GM21515 (cell line): Measurements from ENCODE around the gene RPS8.
"Not testable (repeated sequence)": the region's sequence is repeated elsewhere in the genome, so short reads cannot be mapped to it uniquely, and the experiment has no call there.

Experiments
- ATAC-seq: cut with Tn5 transposase; IDR thresholded peaks from one replicate; pipeline ENCODE4 v1.9.1; 2021; ENCODE audit not compliant: unreplicated experiment

Gene RPS8

DNA sequence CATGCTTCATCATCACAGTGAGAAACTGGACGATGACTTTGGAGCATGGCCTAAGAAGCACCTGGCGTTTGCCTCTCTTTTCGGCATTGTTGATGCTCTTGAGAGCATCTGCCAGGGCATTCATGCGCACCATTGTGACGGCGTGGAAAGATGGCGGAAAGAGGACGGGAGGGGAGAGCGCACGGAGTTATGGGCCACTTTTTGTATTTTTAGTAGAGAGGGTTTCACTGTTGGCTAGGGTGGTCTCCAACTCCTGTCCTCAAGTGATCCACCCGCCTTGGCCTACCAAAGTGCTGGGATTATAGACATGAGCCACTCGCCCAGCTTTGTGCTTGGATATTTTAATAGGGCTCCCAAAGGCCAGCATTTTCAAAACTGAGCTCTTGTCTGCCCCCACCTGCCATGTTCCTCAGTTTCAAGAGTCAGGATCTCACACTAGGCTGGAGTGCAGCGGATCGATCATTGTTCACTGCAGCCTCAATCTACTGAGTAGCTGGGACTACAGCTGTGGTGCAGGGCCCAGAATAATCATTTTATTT is 5.3 kb downstream of the RPS8 start:
- no peak for ATAC-seq

DNA sequence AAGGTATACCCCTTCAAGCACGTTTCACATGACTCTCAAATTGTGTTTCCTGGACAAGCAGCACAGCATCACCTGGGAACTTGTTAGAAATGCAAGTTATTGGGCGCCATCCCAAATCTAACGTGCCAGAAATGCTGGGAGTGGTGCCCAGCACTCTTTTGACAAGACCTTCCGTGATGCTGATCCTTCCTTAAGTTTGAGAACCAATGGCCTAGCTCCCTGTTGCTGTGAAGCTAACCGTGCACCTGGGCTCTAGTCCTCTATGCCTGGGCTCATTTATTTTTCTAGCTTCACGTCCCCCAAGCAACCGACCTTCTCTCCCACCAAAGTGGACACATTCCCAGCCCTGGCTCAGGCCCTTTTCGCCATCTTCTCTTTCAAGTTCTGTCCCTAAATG is 8.4 kb downstream of the RPS8 start:
- ATAC-seq, result no peak

DNA sequence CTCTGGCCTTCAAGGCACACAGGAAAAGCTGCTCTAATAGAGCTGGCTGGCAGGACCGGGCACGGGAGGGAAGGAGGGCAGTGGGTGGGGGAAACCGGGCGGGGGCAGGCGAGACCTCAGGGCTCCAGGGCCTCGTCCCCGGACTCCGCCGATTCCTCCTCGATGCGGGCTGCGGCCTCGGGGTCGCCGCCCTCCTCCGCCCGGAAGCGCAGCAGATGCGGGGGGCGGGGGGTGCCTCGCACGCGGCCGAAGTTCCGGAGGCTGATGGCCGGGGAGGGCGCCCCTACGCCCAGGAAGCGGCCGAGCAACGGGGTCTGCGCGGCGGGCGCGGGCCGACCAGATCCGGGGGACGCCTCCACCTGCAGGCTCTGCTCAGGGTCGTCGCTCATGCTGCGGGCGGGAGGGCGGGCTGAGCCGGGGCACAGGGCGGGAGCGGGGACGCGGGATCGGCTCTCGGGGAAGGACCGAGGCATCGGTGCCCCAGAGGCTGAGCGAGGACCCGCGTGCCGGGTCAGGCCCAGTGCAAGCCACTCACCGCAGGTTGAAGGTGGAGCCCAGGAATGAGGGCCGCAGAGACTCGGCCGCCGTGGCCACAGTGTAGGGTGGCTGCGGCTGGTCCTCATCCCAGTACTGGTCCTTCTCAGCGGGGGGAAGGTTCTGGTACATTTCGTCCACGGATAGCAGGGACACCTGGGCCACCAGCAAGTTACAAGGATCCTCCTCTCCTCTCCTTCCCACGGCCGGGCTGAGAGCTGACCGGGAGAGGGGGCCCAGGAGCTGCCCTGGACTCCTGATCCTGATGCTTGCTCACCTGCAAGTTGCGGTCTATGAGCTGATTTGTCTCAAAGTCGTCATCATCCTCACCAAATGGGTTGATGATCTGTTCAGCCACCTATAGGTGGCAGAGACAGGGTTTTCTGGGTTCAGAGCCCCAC is 9.0 kb downstream of the RPS8 start:
- ATAC-seq, result no peak

DNA sequence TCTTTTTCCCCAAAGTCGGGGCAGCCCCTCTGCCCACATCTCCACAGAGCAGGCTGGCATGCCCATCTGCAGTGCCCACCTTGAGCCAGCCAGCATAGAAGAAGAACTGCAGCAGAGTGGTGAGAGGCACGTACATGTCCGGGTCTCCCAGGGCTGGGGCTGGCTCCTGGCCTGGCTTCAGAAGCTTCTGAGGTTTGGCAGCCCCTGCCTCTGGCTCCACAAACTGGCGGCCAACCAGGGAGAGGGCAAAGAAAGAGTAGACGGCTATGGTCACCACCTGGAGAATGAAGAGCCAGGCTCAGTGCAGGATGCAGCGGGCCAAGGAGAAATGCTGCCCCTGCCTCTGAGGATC is 9.7 kb downstream of the RPS8 start:
- no peak for ATAC-seq

DNA sequence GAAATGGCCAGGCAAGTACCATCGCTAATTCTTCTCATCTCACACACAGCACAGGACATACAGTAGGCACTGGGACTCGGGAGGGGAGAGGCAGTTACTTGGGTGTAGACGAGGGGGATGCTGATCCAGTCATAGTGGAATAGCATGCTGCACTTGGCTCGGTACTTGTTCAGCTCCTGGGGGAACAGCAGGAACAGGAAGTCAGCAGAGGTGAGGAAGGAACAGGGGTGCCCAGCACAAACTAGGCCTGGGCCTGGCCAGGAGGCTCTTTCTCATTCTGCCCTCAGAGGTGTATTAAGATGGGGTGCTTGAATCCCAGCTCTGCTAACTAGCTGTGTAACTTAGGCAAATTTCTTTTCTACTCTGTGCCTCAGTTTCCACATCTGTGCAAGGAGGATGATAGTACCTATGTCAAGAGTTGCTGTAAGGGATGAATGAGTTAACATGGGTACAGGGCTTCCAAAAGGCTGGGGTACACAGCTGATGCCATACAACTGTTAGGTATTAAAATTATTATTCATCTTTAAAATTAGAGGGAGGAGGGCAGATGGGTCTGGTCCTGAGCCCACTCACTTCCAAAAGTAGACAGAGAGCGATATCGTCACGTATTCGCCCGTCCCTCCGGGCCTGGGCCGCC is 10.3 kb downstream of the RPS8 start:
- ATAC-seq, result no peak

DNA sequence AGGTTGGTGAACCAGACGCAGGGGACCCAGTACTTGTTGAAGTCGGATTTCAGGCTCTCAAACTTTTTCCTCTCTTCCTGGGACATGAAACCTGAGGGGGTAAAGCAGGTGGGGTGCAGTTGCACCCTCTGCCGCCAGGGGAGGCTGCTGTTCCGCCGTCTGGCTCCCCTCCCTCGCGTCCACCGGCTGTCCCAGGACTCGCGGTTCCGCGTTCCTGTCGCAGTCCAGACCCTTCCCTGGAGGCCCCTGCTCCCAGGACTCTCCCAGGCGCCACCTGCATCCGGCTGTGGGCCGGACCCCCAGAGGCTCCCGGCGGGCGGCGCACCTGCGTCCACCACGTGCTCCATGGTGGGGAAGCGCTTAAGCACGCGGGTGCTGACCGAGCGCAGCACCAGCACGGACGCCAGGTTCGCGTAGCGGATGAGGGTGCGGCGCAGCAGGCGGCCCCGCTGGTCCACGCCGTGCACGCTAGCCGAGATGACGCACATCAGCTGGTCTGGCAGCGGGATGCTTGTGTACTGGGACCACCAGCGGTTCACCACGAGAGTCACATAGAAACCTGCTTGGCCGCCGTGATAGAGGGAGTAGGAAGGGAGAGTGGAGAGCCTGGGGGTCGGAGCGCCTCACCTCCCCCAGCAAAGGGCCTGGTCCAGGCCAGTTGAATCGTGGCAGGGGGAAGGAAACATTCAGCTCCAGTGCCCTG is 10.9 kb downstream of the RPS8 start:
- no peak for ATAC-seq

DNA sequence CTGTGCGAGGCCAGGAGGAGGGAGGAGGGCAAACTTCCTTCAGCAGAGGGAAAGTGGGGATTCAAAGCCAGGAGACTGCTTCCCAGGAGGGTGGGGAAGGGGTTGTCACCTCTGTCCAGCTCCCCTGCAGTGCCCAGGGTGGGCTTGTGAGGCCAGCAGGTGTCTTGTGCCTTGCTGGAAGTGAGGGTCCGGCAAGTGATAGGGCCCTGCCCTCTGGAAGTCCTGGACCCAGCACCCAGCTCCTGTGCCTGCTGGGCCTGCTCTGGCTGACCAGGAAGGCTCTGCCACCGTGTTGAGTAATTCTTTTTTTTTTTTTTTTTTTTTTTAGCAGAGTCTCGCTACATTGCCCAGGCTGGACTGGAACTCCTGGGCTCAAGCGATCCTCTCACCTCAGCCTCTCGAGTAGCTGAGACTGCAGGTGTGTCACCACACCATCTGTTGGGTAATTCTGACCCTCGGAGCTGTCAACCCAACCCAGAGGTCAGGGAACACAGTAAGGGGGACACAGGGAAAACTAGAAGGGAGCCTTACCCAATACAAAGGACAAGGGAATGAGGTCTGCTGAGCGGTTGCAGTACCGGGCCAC is 11.6 kb downstream of the RPS8 start:
- ATAC-seq, result no peak

DNA sequence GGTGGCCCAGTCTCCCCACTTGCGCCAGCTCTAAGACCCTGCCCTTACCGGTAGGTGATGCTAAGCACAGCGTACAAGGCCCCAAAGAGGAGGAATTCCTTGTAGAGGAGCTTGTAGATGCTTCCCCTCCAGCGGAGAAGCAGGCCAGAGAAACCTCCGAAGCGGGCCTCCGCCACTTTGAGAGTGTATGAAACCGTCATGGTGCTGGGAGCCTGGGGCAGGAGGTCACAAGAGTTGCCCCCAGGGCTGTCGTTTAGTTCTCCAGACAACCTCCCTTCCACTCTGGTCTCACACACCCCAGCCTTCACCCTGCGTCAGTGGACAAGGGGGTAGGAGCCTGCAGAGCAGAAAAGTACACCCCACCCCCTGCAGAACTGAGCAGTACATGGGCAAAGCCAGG is 12.2 kb downstream of the RPS8 start:
- no peak for ATAC-seq

DNA sequence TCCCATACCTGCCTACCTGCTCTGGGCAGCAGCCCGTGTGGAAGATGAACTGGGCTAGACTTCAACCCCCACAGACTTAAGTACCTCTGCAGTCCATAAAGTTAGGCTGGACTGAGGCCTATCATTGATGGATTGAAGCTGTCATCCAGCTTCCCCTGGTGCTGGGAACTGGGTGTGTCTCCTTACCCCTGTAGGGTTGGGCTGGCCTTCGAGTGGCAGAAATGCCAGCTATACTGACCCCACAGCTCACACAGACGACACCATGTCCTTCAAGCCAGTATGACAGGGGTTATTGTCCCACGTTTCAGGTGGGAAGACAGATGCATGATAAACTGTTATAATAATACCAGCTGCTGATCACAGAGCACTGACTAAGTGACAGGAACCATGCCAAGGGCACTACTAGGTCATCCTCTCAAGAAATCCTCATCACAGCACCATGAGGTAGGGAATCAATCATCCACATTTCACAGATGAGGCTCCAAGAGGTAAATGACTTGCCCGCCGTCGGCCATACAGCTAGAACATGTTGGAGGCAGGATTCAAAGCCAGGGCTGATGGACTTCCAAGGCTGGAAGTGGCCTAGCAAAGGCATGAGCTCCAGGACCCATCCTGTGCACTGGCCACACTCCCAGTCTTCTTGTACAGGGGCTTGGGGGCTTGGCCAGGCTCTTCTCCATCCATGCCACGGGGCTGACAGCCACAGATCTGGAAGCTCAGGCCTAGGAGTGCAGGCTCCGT is 12.9 kb downstream of the RPS8 start, which contains the start of gene BEST4:
BEST4 (minus strand) TSS at position 51 of the 741 bp plus-strand sequence. CDS start 465 bp downstream, outside the sequence.
- no peak for ATAC-seq

DNA sequence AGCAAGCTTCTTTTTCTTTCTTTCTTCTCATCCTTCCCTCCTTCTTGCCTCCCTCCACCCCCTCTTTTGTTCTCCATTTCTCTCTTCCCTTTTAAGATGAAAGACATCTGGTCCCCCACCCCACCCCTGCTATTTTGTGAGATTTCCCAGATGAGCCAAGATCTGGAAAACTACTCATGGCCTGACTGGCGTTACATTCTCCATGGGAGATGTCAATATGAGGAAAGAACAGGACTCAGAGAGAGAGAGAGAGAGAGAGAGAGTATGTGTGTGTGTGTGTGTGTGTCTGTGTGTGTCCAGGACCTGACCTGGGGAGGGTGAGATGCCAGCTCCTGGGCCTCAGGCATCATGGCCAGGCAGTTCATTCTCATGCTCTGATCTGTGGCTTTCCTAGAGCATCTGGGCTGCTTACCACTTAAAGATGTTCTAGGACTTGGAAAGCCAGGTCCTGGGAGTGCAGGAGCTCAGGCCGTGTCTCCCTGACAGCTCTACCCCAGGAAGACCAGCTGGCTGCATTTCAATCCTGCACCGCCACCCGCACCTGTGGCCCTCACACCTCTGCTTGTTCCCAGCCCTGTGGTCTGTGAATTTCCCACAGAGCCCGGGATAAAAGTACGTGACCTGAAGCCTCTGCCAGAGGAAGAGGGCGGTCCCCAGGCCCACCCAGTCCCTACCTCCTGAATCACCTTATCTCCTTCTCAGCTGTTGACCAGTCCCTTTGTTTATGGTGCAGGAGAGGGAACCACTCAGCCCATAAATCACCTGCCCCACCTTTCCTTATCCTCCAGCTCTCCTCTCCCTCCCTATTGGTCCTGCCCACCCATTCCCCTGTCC is 15.8 kb downstream of the RPS8 start:
- no peak for ATAC-seq

DNA sequence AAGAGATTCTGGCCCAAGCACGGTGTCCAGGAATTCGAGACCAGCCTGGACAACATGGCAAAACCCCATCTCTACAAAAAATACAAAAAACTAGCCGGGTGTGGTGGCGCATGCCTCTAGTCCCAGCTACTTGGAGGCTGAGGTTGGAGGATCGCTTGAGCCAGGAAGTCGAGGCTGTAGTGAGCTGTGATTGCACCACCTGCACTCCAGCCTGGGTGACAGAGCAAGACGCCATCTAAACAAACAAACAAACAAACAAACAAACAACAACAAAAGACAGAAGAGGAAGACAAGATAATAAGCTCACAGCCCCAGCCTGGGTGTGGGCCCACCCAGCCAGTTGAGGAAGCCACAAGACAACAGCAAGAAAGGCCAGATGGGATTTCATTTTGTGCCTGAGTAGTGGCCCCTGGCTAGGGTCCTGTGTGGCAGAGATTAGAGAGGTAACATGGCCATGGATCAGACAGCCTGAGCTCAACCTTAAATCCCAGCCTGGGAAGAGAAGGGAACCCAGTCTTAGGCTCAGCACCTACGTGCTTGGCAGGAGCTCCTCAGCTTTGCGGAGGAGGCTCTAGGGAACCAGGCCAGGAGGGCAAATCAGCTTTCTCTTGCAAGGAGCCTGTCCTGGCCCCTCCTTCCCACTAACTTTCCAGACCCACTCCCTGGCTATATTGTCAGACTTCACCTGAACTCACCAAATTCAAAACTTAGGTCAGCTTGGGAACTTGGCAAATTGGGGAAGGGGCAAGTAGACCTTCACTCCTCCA is 17.6 kb downstream of the RPS8 start:
- no peak for ATAC-seq

DNA sequence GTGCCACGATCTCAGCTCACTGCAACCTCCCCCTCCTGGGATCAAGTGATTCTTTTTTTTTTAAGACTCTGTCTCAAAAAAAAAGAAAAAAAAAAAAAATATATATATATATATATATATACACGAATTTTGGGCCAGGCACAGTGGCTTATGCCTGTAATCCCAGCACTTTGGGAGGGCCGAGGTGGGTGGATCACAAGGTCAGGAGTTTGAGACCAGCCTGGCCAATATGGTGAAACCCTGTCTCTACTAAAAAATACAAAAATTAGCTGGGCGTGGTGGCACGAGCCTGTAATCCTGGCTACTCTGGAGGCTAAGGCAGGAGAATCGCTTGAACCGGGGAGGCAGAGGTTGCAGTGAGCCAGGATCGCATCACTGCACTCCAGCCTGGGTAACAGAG is 22.5 kb downstream of the RPS8 start:
- ATAC-seq, result not testable (repeated sequence)

DNA sequence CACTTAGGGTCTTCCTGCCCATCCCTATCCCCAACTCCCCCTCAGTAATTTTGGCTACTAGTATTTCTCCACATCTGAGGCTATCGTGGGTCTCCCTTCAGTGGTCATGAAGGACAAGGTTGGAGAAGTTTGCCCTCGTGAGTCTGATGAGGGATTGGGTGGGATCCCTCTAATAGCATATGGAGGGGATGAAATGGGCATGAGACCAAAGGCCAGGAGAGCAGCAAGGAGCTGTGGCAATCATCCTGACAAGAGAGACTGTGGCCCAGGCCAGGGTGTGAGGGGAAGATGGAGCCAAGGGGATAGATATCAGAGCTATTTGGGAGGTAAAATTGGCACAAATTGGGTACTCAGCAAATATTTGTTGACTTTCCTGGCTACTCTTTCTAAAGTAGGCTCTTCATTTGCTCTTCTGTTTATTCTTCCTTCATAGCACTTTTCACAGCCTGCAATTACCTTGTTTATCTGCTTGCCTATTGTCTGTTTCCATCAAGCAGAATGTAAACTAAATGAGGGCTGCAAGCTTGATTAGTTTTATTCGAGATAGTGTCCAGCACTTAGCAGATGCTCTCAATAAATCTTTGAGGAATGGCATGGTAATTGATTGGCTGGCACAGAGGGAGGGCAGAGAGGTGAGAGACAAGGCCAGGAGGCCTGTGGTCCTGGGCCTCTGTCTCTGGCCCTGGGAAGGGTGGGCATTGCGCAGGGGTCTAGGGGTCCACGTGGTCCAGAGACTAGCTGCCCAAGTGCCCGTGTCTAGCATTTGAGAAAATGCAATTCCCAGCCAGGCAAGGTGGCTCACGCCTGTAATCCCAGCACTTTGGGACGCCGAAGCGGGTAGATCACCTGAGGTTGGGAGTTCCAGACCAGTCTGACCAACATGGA is 23.4 kb downstream of the RPS8 start:
- no peak for ATAC-seq

DNA sequence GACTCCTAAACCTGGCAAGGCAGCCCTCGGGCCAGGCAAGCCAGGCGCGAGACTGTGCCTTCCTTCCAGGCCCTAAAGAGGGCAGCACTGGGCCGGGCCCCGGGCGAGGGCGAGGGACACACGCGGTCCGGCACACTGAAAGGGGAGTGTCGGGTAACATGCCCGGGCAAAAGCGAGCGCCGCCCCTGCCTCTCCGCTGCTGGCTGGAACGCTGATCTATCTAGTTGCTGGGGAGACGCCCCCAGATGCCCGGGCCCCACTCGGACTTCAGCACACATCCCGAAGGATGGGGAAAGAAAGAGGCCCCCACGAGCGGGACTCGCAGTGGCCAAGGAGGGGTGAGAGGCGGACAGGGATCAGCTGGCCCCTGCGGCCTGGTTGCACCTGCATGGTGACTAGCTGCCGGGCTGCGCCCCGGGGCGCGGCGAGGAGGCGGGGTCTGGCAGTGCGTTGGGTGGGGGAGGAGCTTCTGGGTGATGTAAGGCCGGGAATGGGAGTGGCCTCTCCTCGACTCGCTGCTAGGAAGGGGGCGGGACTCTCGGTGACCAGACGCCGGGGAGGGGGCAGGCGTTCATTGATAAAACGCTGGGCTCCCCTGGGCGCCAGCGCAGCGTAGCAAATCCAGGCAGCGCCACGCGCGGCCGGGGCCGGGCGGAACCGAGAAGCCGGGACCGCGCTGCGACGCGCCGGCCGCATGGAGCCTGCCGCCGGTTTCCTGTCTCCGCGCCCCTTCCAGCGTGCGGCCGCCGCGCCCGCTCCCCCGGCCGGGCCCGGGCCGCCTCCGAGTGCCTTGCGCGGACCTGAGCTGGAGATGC is 24.6 kb downstream of the RPS8 start, which contains the start of gene PLK3:
PLK3 (plus strand) TSS at position 608 of the 815 bp plus-strand sequence; CDS start at position 695, 87 bp downstream.
- peak; percentile 77 for ATAC-seq

DNA sequence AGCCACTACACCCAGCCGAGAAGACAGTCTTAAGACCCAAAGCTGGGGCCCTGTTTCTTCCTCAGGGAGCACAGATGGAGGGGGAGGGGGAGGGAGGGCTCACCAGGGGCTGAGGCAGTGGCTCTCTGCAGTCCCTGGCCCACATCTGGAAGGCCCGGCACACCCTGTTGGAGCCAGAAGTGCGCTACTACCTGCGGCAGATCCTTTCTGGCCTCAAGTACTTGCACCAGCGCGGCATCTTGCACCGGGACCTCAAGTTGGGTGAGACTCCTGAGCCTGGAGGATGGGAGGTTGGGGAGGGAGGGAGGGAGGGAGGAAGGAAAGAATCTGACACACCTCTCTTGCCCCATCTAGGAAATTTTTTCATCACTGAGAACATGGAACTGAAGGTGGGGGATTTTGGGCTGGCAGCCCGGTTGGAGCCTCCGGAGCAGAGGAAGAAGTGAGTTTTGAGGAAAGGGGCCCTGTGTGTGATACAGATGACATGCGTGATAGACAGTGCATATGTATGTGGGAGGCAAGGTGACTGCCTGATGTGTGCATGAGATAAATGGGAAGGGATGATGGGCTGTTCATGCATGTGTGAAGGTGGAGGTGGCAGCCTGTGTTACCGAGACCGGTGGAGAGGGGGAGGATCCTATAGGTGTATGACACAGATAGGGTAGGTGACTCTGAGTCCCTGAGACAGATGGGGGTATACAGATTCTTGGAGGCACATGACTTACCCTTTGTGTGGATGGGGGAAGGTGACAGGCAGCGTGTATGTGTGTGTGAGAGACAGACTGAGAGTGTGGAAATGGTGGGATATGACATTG is 26.4 kb downstream of the RPS8 start:
- ATAC-seq, result no peak
